Measurements from ENCODE around the gene GCLC. TPM values are rescaled to one million over a fixed set of nuclear protein-coding genes. Genes with fewer than 3 reads are reported as not detected.

Gene GCLC
- total RNA-seq, 1 donor from 2014 or later, result 63.1 TPM

DNA sequence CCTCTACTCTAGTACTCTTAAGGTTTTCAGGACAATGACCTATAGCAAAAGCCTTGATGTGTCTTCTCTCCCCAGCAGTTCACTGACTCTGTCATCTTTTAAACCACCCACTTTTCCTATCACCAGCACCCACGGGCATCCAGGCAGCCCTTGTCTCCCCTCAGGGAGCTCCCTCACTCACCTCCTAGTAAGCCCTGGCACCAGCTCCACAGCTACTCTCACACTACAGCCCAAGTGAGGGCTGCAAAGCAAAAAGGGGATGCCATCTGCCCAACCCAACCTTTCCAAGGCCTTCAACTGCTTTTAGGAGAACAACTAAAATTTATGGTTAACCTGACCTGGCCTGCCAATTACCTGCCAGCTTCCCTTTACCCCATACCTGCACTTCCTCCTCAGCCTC, 26.0 kb downstream of the GCLC start:
- no peak overlapping the region for H3K4me3 ChIP-seq
- no peak for DNase-seq (ENCODE audit: extremely low spot score in 2 of 2)
- H3K36me3 ChIP-seq, result peaks cover 0 to 18% of the 10 kb centered on the region in 2 donors
- no peak overlapping the region for H3K27ac ChIP-seq
- H3K27me3 ChIP-seq, result no peaks in the 10 kb centered on the region
- intact Hi-C loops (cut with DNase I), result no loop called here
- H3K4me1 ChIP-seq, result peaks cover 18% of the 10 kb centered on the region
- TF ChIP-seq, protein P1, sequence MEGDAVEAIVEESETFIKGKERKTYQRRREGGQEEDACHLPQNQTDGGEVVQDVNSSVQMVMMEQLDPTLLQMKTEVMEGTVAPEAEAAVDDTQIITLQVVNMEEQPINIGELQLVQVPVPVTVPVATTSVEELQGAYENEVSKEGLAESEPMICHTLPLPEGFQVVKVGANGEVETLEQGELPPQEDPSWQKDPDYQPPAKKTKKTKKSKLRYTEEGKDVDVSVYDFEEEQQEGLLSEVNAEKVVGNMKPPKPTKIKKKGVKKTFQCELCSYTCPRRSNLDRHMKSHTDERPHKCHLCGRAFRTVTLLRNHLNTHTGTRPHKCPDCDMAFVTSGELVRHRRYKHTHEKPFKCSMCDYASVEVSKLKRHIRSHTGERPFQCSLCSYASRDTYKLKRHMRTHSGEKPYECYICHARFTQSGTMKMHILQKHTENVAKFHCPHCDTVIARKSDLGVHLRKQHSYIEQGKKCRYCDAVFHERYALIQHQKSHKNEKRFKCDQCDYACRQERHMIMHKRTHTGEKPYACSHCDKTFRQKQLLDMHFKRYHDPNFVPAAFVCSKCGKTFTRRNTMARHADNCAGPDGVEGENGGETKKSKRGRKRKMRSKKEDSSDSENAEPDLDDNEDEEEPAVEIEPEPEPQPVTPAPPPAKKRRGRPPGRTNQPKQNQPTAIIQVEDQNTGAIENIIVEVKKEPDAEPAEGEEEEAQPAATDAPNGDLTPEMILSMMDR (IDR thresholded peaks at IDR 0.05), result no peak
- TF ChIP-seq POLR2AphosphoS5 (IDR thresholded peaks at IDR 0.05; ENCODE audit: insufficient read depth in 1 of 2, low read depth in 1 of 2) (no peak), POLR2A (IDR thresholded peaks at IDR 0.05) (no peak)
- no peaks in the 10 kb centered on the region for H3K9me3 ChIP-seq

DNA sequence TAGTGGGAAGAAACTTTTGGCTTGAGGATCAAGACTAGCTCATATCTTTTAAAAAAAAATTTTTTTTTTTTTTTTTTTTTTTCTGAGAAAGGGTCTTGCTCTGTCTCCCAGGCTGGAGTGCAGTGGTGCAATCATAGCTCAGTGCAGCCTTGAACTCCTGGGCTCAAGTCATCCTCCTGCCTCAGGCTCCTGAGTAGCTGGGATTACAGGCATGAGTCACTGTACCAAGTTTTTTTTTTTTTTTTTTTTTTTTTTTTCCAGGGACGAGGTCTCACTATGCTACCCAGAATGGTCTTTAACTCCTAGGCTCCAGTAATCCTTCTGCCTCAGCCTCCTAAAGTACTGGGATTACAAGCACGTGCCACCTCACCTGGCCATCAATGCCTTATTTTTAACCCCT, 27.9 kb downstream of the GCLC start:
- Histone ChIP-seq H3K36me3 (peaks cover 0 to 37% of the 10 kb centered on the region in 2 donors), H3K27me3 (no peaks in the 10 kb centered on the region), H3K9me3 (no peaks in the 10 kb centered on the region), H3K4me3 (no peak overlapping the region), H3K27ac (no peak overlapping the region), H3K4me1 (peaks cover under 1% of the 10 kb centered on the region)
- DNase-seq (ENCODE audit: extremely low spot score in 2 of 2), result no peak
- intact Hi-C loops (cut with DNase I), result no loop called here
- TF ChIP-seq, protein P1 (IDR thresholded peaks at IDR 0.05), result no peak
- no peak for TF ChIP-seq POLR2A (IDR thresholded peaks at IDR 0.05)
- no peak for TF ChIP-seq POLR2AphosphoS5 (IDR thresholded peaks at IDR 0.05; ENCODE audit: insufficient read depth in 1 of 2, low read depth in 1 of 2)

DNA sequence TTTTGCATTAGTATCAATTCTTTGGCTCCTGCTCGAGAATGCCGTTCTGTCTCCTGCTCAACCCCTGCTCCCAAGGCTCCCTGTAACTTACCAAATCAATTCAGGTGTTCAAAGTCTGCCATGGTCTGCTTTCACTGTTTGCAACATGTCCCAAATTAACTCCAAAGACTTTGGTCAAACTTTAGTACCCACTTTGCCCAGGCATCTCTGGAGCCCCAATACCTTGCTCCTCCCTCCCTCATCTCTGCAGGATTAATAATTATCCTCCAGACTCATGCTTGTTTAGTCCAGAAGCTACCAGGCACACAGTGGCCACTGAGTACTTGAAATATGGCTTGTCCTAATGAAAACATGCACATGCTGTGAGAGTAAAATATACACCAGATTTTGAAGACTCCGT, 30.2 kb downstream of the GCLC start:
- Histone ChIP-seq H3K36me3 (peaks cover 0 to 34% of the 10 kb centered on the region in 2 donors), H3K27ac (no peak overlapping the region), H3K9me3 (no peaks in the 10 kb centered on the region), H3K4me1 (no peaks in the 10 kb centered on the region), H3K4me3 (no peak overlapping the region), H3K27me3 (no peaks in the 10 kb centered on the region)
- intact Hi-C loops (cut with DNase I), result no loop called here
- DNase-seq (ENCODE audit: extremely low spot score in 2 of 2), result no peak
- TF ChIP-seq, protein P1 (IDR thresholded peaks at IDR 0.05), result no peak
- TF ChIP-seq POLR2AphosphoS5 (IDR thresholded peaks at IDR 0.05; ENCODE audit: insufficient read depth in 1 of 2, low read depth in 1 of 2) (no peak), POLR2A (IDR thresholded peaks at IDR 0.05) (no peak)

DNA sequence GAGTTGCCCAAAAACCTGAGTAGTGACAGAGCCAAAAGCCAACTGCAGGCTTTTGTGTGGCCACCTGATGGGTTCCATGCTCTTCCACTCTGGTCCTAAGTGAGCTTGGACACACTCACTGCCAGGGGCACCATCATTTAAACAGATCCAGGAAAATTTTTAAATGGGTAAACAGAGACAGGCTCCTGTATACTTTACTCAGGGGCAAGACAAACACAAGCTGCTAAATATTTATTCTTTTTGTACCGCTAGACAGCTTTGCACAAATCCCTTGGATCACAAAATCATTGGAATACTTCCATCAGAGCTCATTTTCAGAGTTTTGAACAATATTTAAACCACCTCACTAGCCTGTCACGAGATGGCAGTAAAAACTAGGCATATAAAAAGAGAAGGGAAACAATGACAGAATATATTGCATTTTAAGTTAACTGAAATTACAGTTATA, 31.4 kb downstream of the GCLC start:
- no peak overlapping the region for H3K27ac ChIP-seq

DNA sequence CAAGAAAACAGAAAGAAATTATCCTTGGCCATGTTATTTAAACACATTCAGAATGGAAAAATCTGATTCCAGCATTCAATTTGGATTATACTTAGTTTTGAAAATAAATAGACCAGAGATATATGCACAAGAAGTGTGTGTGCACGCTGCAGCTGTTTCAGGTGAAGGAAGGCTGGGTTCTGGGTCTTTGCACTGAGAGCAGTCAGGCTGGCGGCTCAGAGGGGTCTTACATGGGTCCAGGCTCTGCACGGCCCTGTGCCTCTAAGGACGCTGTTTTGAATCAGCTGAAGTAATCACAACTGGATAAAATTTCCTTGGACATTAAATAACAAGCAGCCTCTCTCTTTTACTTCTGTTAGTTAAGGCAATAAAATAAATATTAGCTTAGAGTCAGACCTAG, 31.8 kb downstream of the GCLC start:
- H3K4me1 ChIP-seq, result no peaks in the 10 kb centered on the region
- no peak overlapping the region for H3K4me3 ChIP-seq
- TF ChIP-seq POLR2AphosphoS5 (IDR thresholded peaks at IDR 0.05; ENCODE audit: insufficient read depth in 1 of 2, low read depth in 1 of 2), result no peak
- no peak for TF ChIP-seq POLR2A (IDR thresholded peaks at IDR 0.05)
- TF ChIP-seq, protein P1 (IDR thresholded peaks at IDR 0.05), result no peak
- peaks cover 0 to 37% of the 10 kb centered on the region in 2 donors for H3K36me3 ChIP-seq
- intact Hi-C loops (cut with DNase I), result no loop called here
- DNase-seq (ENCODE audit: extremely low spot score in 2 of 2), result no peak
- no peaks in the 10 kb centered on the region for H3K9me3 ChIP-seq
- H3K27ac ChIP-seq, result no peak overlapping the region
- H3K27me3 ChIP-seq, result no peaks in the 10 kb centered on the region

More for the DNA sequence above, 31.4 kb downstream of the GCLC start:
- H3K36me3 ChIP-seq, result peaks cover 0 to 37% of the 10 kb centered on the region in 2 donors
- no peak for DNase-seq (ENCODE audit: extremely low spot score in 2 of 2)
- no peaks in the 10 kb centered on the region for H3K4me1 ChIP-seq
- TF ChIP-seq POLR2AphosphoS5 (IDR thresholded peaks at IDR 0.05; ENCODE audit: insufficient read depth in 1 of 2, low read depth in 1 of 2) (no peak), POLR2A (IDR thresholded peaks at IDR 0.05) (no peak)
- TF ChIP-seq, protein P1 (IDR thresholded peaks at IDR 0.05), result no peak
- no peaks in the 10 kb centered on the region for H3K9me3 ChIP-seq
- intact Hi-C loops (cut with DNase I), result no loop called here
- H3K27me3 ChIP-seq, result no peaks in the 10 kb centered on the region
- no peak overlapping the region for H3K4me3 ChIP-seq
